Head of caudate nucleus (tissue), 42 donors: ENCODE measurements around the gene ERBB4.

ENCODE experiments used
- DNase-seq, 42 donors: peaks; one replicate each; pipeline versions ENCODE4 v3.0.0 to v3.0.0-alpha.2; 2020 to 2021; ENCODE audit warnings: mixed read lengths in 7 of 42
- intact Hi-C: fragments of 100-400 bp; cut with DNase I; formaldehyde crosslinking; loops from one replicate; pipeline ENCODE4 v1.15.0; 2022

ERBB4 gene

GRCh38 chr2:211455216-211455841 is 1083.3 kb downstream of the ERBB4 start:
- intact Hi-C loops = no loop called here
- DNase-seq = peak in 40 of 42 donors; percentile 8 to 84 (median 58)

- peak in 19 of 42 donors; percentile 8 to 50 (median 15) for DNase-seq
- intact Hi-C loops = no loop called here
Observed at GRCh38 chr2:211454679-211455078, 1083.9 kb downstream of the ERBB4 start.

DNA sequence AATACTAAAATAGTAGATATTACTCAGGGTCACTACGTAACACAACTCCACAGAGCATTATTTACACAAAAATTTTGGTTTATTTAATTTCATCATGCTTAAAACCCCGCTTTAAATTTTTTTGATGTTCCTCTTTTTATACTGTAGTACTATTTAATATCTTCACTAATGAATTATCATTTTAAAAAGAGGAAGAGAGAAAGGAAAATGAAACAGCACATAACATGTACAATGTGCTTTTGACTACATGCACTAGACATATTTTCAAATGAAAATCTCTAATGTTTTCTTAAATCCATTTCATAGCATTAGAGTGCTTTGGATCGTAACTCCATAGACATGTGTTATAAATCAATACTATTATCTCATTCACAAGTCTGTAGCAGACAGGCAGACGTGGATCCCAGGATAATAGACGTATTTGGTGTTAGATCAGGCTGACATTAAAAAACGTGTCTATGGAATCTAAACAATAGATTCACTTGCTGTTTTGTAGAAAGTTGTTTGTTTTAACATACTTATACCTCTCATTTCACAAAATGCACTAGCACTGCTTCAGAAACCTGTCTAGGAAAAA is 1085.2 kb downstream of the ERBB4 start:
- no peak for DNase-seq
- intact Hi-C loops = no loop called here

GRCh38 chr2:211451642-211452041 is 1087.0 kb downstream of the ERBB4 start:
- no peak for DNase-seq
- intact Hi-C loops = no loop called here

GRCh38 chr2:211449819-211450218 is 1088.8 kb downstream of the ERBB4 start:
- intact Hi-C loops = no loop called here
- DNase-seq = no peak

DNA sequence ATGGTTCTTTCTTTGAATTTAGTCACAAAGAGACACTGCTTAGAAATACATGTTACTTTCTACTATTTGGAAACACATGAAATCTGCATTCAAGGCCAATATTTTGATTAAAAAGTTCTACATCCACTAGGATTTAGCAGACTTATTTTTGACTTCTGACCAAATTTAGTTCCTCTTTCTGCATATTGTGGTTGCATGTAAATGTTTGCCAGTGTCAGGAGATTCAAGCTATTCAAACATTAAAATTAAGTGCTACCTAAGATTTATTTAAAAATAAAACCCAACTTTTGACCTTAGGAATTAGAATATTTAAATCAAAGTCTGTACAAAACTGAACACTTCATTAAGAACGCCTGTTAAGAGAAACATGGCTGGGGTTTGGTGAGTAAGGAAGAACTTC is 1091.1 kb downstream of the ERBB4 start:
- no peak for DNase-seq
- intact Hi-C loops = no loop called here

- no peak for DNase-seq
- intact Hi-C loops = no loop called here
Observed at GRCh38 chr2:211440107-211440506, 1098.5 kb downstream of the ERBB4 start.

DNA sequence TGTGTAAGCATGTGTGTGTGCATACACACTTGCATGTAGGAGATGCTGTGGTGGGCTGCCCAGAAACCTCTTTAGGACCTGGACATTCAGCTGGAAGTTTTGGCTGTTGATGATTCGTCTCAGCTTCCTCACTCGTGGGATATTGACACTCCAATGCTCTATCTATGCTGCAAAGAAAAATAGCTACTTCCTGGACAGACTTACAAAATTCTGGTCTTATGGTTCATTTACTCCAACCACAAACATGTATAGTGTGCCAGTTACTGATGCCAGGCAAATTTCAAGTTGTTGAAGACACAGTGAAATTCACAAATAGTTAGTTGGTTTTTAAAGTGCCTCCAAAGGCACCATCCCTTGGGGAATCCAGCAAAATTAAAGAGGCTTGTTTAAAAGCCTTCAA is 1099.6 kb downstream of the ERBB4 start:
- intact Hi-C loops = no loop called here
- no peak for DNase-seq

GRCh38 chr2:211437396-211437795 is 1101.2 kb downstream of the ERBB4 start:
- no peak for DNase-seq
- intact Hi-C loops = no loop called here

GRCh38 chr2:211436182-211436581 is 1102.4 kb downstream of the ERBB4 start:
- intact Hi-C loops = no loop called here
- no peak for DNase-seq

- intact Hi-C loops = no loop called here
- DNase-seq = peak in 12 of 42 donors; percentile 7 to 47 (median 17)
Observed at GRCh38 chr2:211435331-211435730, 1103.3 kb downstream of the ERBB4 start.

GRCh38 chr2:211434773-211435172 is 1103.8 kb downstream of the ERBB4 start:
- DNase-seq = no peak
- intact Hi-C loops = no loop called here

DNA sequence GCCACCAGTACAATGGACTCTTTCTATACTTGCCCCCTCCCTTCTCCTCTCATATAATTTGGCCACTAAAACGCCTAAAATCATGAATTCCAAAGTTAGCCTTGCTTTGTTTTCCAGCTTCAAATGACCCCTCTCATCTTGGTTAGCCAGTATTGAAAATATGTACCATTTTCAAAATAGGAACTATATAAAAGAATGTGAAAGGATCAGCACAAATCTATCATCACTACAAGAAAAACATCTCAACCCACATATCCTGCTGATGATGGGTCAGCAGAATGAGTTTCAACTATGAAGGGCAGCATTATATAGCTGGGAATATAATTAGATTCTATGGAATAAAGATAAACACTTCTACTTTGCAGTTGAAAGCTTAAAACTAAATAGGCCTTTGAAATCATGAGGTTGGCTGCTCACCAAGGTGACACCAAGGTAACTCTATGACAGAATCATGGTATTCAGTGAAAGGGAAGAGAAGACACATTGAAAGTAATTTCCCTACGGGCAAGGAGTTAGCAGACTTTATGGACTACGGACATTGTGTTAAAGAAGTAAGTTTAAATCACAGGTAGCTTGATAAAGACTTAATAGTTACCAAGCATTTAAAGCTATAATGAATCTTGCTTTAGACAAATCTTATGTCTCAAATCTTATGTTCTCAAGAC is 1109.2 kb downstream of the ERBB4 start:
- intact Hi-C loops = no loop called here

GRCh38 chr2:211426240-211426639 is 1112.4 kb downstream of the ERBB4 start:
- intact Hi-C loops = no loop called here
- DNase-seq = no peak

More for the DNA sequence above, 1109.2 kb downstream of the ERBB4 start:
- no peak for DNase-seq

DNA sequence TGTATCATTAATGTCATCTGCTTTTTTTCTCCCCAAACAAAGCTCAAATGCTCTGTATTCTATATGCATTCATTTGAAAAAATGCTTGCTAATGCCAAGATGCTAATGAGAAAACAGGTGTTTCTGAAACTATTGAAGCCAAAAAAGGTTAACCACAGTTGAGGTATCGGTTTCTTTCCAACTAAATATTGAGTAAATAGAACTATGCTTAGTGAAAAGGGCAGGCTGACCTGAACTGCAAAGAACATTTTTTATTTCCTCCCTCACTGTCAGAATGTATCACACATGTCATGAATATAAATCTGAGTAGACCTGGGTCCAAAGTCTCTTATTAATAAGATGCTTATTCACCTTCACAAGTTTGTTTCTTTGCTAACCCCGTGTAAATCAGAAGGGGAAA is 1115.6 kb downstream of the ERBB4 start:
- intact Hi-C loops = no loop called here
- DNase-seq = no peak

DNA sequence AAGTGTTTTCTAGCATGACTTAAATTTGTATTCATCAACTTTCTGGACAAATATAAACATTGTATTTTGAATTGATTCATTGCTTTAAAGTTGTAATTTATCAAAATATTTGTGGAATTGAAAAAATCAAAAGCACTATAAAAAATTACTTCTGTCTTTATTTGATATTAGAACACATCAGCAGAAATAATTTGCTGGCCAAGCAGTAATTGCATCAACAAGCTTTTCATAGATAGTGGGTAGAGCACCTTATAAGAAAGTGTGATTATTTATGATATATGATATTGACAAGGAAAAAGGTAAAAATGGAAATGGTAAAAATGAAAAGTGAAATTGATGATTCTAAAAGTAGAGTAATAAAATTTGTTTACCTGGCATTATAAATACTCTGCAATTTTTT is 1121.1 kb downstream of the ERBB4 start:
- intact Hi-C loops = no loop called here
- no peak for DNase-seq

DNA sequence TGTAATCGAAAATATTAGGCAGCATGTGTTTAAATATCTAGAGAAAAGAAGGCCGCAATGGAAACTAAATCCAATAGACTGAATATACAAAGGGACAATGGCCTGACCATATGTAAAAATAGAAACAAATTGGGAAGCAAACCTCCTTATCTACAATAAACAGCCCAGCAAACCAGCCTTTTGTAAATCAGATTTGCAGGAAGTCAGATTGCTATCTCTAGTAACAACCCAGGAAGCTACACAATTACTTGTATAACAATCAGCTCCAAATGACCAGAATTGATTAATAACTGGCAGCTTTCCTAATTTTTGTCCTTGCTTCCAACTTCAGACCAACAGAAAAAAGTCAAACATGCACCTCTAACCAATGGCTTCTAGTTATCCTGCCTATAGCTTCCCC is 1122.2 kb downstream of the ERBB4 start:
- intact Hi-C loops = no loop called here
- DNase-seq = no peak

- intact Hi-C loops = no loop called here
- no peak for DNase-seq
Observed at GRCh38 chr2:211413746-211414145, 1124.9 kb downstream of the ERBB4 start.

DNA sequence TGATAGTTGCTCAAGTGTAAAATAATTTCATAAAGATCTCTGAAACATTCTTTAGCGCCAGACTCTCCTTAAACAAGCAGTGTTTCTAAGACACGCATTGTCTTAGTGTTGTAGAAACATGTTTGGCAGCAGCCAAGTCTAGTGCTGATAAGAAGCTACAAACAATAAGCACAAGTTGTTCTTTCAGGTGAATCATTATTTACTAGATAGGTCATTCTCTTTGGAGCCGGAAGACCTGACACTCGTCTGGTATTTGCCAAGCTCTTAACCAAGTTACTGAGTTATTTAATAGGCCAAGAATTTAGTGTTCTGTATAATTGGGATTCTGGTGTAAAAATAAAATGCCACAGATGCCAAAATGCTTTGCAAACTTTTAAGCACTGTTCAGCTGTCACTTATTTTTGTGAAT is 1130.1 kb downstream of the ERBB4 start:
- intact Hi-C loops = no loop called here
- DNase-seq = no peak

- intact Hi-C loops = no loop called here
- no peak for DNase-seq
Observed at GRCh38 chr2:211407076-211407475, 1131.5 kb downstream of the ERBB4 start.

DNA sequence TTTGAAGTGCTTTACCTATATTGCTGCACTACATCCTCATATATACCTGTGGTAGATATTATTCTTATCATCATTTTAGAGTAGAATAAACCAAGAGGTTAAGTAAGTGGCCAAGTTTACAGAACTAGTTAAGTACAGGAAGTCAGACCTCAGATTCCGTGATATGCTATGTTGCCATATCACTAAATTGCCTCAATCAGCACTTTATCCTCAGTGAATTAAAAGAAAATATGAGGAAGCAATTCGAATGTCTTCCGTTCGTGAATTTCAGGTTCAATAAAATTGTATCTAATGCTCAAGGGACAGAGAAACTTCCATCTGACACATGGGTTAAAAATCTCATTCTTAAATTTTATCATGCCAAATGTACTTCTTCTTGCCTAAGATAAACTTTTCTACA is 1133.6 kb downstream of the ERBB4 start:
- DNase-seq = no peak
- intact Hi-C loops = no loop called here
